BJ (cell line): Measurements from ENCODE around the gene MYCBPAP. TPM values are rescaled to one million over a fixed set of nuclear protein-coding genes. Genes with fewer than 3 reads are reported as not detected.

ENCODE experiments used
- CTCF ChIA-PET: fragments of 350-600 bp; formaldehyde crosslinking; extraction: SDS; loops from one replicate; lab custom pipeline; 2021; ENCODE audit warnings: antibody characterized with exemption, inconsistent platforms; lab: Yijun Ruan, JAX
- POLR2A ChIA-PET: fragments of 300-600 bp; sonication (Branson Sonifier 250); formaldehyde crosslinking; extraction: SDS; loops from one replicate; lab custom pipeline; 2021; ENCODE audit warnings: antibody characterized with exemption; lab: Charles Lee
- DNase-seq: peaks from one replicate; pipeline ENCODE4 v3.0.0-alpha.2; 2011; ENCODE audit warnings: low read depth
- H3K27me3 ChIP-seq: 2 replicates; pipeline ENCODE4 v1.6.0; 2011; ENCODE audit warnings: low read length; ENCODE audit not compliant: control insufficient read depth, insufficient read depth
- H3K36me3 ChIP-seq: 2 replicates; pipeline ENCODE4 v1.5.1; 2011; ENCODE audit warnings: low read length; ENCODE audit not compliant: control insufficient read depth, insufficient read depth
- H3K4me3 ChIP-seq: 2 replicates; pipeline ENCODE4 v1.5.1; 2011; ENCODE audit warnings: low read depth, mild to moderate bottlenecking, control low read depth, low read length
- polyA plus RNA-seq: library from polyadenylated mRNA; depleted of rRNA; stranded (reverse); fragments of >200 nt; gene quantifications from 2 replicates; pipeline ENCODE4 v1.2.3, GENCODE V29; 2011
- TF ChIP-seq, protein P1 (sequence below): IDR thresholded peaks from 2 replicates; pipeline ENCODE4 v1.5.1; 2011; ENCODE audit warnings: low read depth, mild to moderate bottlenecking, control low read depth, inconsistent platforms, low read length, moderate library complexity; ENCODE audit not compliant: insufficient read depth

MYCBPAP gene
- polyA plus RNA-seq, 1 experiment: 0.67 TPM

DNA sequence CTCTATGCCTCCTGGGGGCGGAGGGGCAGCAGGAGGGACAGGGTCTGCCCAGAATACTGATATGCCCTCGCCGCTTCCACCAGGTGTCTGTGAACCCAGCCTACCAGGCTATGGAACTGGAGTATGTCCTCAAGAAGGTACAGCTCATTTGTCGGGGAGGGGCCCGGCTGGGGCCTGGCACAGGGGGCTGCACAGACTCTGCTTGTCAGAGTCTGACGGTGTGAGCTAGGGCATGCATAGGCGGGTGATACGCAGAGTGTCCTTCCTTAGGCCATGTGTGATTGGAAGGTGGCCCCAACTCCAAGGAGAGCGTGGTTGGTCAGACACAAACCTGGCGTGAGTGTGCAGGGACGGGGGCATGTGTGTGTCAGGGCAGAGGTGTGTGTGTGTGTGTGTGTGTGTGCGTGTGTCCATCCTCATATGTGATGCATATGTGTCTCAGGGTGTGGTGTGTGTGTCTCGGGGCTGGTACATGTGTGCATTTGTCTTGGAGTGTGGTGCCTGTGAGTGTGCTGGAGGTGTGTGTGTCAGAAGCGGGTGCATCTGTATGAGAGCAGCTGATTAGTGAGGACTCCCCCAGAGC, 46.6 kb upstream of the MYCBPAP start:
- no peaks in the 10 kb centered on the region; the same call in 1 of the 2 replicates for H3K27me3 ChIP-seq
- H3K36me3 ChIP-seq: no peaks in the 10 kb centered on the region; the same call in none of the 2 replicates
- ChIA-PET POLR2A (no interaction called here), CTCF (no interaction called here)
- TF ChIP-seq, protein P1, sequence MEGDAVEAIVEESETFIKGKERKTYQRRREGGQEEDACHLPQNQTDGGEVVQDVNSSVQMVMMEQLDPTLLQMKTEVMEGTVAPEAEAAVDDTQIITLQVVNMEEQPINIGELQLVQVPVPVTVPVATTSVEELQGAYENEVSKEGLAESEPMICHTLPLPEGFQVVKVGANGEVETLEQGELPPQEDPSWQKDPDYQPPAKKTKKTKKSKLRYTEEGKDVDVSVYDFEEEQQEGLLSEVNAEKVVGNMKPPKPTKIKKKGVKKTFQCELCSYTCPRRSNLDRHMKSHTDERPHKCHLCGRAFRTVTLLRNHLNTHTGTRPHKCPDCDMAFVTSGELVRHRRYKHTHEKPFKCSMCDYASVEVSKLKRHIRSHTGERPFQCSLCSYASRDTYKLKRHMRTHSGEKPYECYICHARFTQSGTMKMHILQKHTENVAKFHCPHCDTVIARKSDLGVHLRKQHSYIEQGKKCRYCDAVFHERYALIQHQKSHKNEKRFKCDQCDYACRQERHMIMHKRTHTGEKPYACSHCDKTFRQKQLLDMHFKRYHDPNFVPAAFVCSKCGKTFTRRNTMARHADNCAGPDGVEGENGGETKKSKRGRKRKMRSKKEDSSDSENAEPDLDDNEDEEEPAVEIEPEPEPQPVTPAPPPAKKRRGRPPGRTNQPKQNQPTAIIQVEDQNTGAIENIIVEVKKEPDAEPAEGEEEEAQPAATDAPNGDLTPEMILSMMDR: no peak
- DNase-seq: no peak
- no peak overlapping the region for H3K4me3 ChIP-seq

DNA sequence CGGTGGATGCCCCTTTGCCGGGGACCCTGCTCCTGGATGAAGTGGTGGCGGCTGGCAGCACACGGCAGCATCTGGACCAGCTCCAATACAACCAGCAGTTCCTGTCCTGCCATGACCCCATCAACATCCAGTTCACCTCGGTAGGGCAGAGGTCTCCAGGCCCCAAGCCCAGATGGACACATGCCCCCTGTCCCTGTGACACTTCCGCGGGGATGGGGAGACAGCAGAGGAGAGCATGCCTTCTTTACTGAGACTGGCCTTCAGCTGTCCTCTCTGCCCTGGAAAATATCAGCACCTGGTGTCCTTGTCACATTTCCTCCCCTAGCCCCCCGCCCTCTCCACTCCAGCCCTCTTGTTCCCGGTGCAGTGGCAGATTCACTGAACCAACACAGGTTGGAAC, 45.8 kb upstream of the MYCBPAP start:
- Histone ChIP-seq H3K27me3 (peaks cover 6% of the 10 kb centered on the region), H3K4me3 (no peak overlapping the region), H3K36me3 (no peaks in the 10 kb centered on the region; the same call in none of the 2 replicates)
- POLR2A ChIA-PET: no interaction called here
- TF ChIP-seq, protein P1: no peak
- no peak for DNase-seq
- CTCF ChIA-PET: no interaction called here

DNA sequence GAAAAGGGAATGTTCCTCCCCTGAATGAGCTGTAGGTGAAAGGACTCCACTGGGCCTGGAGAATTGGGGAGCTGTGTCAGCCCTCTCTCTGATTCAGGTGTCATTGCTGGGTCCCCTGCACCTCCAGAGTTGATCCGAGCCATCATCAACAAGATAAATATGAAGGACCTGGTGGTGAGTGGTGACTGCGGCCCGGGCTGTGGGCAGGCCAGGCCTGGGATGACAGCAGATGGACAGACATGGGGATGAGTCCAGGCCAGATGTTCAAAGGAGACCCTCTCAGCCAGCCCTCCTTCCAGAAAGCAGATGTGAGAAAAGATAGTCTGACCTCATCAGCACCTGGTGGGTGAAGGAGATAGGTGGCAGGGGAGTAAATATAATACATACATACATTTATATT, 44.1 kb upstream of the MYCBPAP start:
- Histone ChIP-seq H3K4me3 (no peak overlapping the region), H3K36me3 (no peaks in the 10 kb centered on the region; the same call in none of the 2 replicates), H3K27me3 (peaks cover 20% of the 10 kb centered on the region)
- POLR2A ChIA-PET: no interaction called here
- DNase-seq: no peak
- TF ChIP-seq, protein P1: no peak
- CTCF ChIA-PET: interaction anchor here (0.6 to 0.8 kb wide), 2 partner anchors 12 to 22 kb away, joined by 3 to 4 read pairs; no protein-coding TSS in a partner anchor

DNA sequence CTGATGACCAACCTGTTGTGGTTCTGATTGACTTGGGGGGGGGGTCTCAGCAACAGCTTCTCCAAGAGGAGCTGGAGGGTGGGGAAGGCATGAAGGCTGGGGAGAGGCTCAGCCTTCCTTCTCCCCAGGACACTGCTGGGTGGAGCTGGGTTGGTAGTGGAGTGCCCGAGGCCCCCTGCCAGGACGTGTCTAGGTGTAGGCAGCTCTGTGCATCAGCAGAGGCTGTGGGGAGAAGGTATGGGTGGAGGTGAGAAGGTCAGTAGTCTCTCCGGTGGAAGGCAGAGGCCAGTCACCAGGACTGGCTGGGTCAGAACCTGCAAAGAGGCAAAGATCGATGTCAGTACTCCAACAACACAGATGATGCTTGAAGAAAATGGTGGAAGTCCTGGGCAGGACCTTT, 43.5 kb upstream of the MYCBPAP start:
- H3K27me3 ChIP-seq: peaks cover 20% of the 10 kb centered on the region
- TF ChIP-seq, protein P1: no peak
- H3K4me3 ChIP-seq: no peak overlapping the region
- CTCF ChIA-PET: interaction anchor here (0.8 kb wide), 1 partner anchor 23 kb away, joined by 4 read pairs; no protein-coding TSS in a partner anchor
- no peak for DNase-seq
- POLR2A ChIA-PET: no interaction called here
- H3K36me3 ChIP-seq: no peaks in the 10 kb centered on the region; the same call in none of the 2 replicates

DNA sequence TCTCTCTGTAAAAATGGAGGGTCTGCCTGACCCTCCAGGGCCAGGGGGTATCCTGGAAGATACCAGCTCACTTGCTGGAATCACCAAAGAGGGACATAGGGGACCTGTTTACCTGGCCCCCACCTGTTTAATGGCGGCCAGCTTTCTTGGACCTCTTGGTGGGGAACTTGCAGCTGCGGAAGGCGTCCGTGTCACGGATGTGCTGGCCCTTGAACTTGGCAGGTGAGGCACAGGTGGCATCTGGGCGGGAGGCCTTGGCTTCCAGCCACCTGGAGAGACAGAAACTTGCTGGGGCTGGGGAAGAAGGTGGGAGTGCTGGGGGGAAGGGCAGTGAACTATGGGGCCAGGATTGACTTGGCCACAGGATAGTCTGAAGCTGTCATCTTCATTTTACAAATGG, 43.1 kb upstream of the MYCBPAP start:
- no peak for DNase-seq
- TF ChIP-seq, protein P1: no peak
- CTCF ChIA-PET: no interaction called here
- POLR2A ChIA-PET: no interaction called here
- no peaks in the 10 kb centered on the region; the same call in none of the 2 replicates for H3K36me3 ChIP-seq
- H3K4me3 ChIP-seq: no peak overlapping the region
- peaks cover 20% of the 10 kb centered on the region for H3K27me3 ChIP-seq
